ENCODE measurements around the gene PLD4.

DNA sequence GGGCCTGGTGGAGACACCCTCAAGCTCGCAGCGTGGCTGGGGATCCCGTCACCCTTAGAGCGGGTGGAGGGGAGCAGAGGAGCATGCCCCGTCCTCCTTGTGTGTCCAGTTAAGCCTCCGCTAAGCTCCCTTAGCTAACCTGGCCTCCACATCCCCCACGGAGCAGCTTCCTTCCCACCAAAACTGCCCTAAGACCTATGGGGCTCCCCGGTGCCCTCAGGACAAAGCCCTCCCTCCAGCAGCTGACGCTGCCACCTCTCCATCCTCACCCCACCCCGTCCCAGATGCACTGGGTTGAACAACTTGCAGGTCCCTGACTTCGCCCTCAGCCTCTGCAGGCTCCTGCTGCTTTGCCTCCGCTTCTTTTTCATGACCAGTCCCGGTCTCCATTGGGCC is 49.5 kb downstream of the PLD4 start:
- TF ChIP-seq ZFP30 (CRISPR knock-in tag; IDR thresholded peaks at IDR 0.05), result no peak
- TF ChIP-seq PATZ1 (CRISPR knock-in tag; IDR thresholded peaks at IDR 0.05; ENCODE audit: borderline replicate concordance), result no peak
- TF ChIP-seq ISL1 (CRISPR knock-in tag; IDR thresholded peaks at IDR 0.05), result no peak
- no peak for TF ChIP-seq ESRRG (CRISPR knock-in tag; IDR thresholded peaks at IDR 0.05)
- TF ChIP-seq ARNTL (CRISPR knock-in tag; IDR thresholded peaks at IDR 0.05; ENCODE audit: borderline replicate concordance, low read depth), result no peak
- no peak for TF ChIP-seq BACH2 (CRISPR knock-in tag; IDR thresholded peaks at IDR 0.05; ENCODE audit: borderline replicate concordance)
- TF ChIP-seq RARB (CRISPR knock-in tag; IDR thresholded peaks at IDR 0.05), result no peak
